HG02610 (cell line): ENCODE measurements around the gene CD1C.
"Not testable (repeated sequence)": the region's sequence is repeated elsewhere in the genome, so short reads cannot be mapped to it uniquely, and the experiment has no call there.

Source experiments
- ATAC-seq: cut with Tn5 transposase; IDR thresholded peaks from one replicate; pipeline ENCODE4 v1.9.1; 2021; ENCODE audit warnings: mild to moderate bottlenecking, moderate library complexity; ENCODE audit not compliant: unreplicated experiment

CD1C gene

GRCh38 chr1:158289811-158290210 lies at the start of gene CD1C:
CD1C (plus strand) TSS chr1:158289923; CDS start chr1:158290065, 142 bp downstream.
- no peak for ATAC-seq

GRCh38 chr1:158246650-158247049 lies 43.1 kb upstream of the CD1C start:
- no peak for ATAC-seq

GRCh38 chr1:158248118-158248517 lies 41.6 kb upstream of the CD1C start:
- peak; percentile 78 for ATAC-seq

GRCh38 chr1:158248771-158249170 lies 41.0 kb upstream of the CD1C start:
- no peak for ATAC-seq

- no peak for ATAC-seq
Measured at GRCh38 chr1:158249646-158250045, 40.1 kb upstream of the CD1C start.

GRCh38 chr1:158251163-158251562 lies 38.6 kb upstream of the CD1C start:
- no peak for ATAC-seq

- ATAC-seq, result no peak
Measured at GRCh38 chr1:158255656-158256055, 34.1 kb upstream of the CD1C start.

- ATAC-seq, result not testable (repeated sequence)
Measured at GRCh38 chr1:158256747-158257146, 33.0 kb upstream of the CD1C start.

- no peak for ATAC-seq
Measured at GRCh38 chr1:158257888-158258287, 31.8 kb upstream of the CD1C start.

- ATAC-seq, result no peak
Measured at GRCh38 chr1:158259117-158259516, 30.6 kb upstream of the CD1C start.

GRCh38 chr1:158272681-158273080 lies 17.0 kb upstream of the CD1C start:
- no peak for ATAC-seq

GRCh38 chr1:158274797-158275196 lies 14.9 kb upstream of the CD1C start:
- peak; percentile 87 for ATAC-seq

- not testable (repeated sequence) for ATAC-seq
Measured at GRCh38 chr1:158282421-158282820, 7.3 kb upstream of the CD1C start.

GRCh38 chr1:158283965-158284364 lies 5.8 kb upstream of the CD1C start:
- peak; percentile 62 for ATAC-seq

GRCh38 chr1:158285756-158286241 lies 3.9 kb upstream of the CD1C start:
- peak; percentile 57 for ATAC-seq

GRCh38 chr1:158286487-158286886 lies 3.2 kb upstream of the CD1C start:
- peak; percentile 41 for ATAC-seq

- peak; percentile 19 for ATAC-seq
Measured at GRCh38 chr1:158286941-158287346, 2.8 kb upstream of the CD1C start.

- ATAC-seq, result no peak
Measured at GRCh38 chr1:158290321-158290844, 660 bp downstream of the CD1C start.

- no peak for ATAC-seq
Measured at GRCh38 chr1:158295791-158296190, 6.1 kb downstream of the CD1C start.

GRCh38 chr1:158310623-158311022 lies 20.9 kb downstream of the CD1C start:
- ATAC-seq, result peak; percentile 70

GRCh38 chr1:158311066-158311465 lies 21.3 kb downstream of the CD1C start:
- peak; percentile 70 for ATAC-seq

- ATAC-seq, result no peak
Measured at GRCh38 chr1:158323866-158324265, 34.1 kb downstream of the CD1C start.

GRCh38 chr1:158324395-158324794 lies 34.7 kb downstream of the CD1C start:
- no peak for ATAC-seq
